ENCODE results near the gene HAGHL.
"Not testable (repeated sequence)": the region's sequence is repeated elsewhere in the genome, so short reads cannot be mapped to it uniquely, and the experiment has no call there.

The HAGHL gene

DNA sequence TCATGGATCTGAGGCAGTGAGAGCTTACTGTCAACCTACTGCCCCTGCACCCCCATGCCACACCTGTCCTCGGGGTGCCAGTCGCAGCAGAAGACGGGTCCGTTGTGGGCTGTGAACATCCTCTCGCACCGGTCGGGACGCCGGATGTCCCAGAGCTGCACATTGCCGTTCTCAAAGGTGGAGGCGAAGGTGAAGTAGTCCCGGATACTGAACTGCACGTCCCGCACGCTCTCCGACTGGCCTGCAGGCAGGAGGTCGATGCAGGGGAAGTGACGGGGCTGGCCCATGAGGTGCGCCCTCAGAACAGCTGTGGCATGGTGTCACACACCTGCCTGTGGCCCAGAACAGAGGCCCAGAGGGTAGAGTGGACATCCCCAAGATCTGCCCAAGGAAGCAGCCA, 39.4 kb upstream of the HAGHL start:
- no peak for DNase-seq (ENCODE audit: low read depth)

GRCh38 chr16:689175-689897, 37.6 kb upstream of the HAGHL start:
- no peak for DNase-seq (ENCODE audit: low read depth)

GRCh38 chr16:691242-691641, 35.7 kb upstream of the HAGHL start:
- not testable (repeated sequence) for DNase-seq (ENCODE audit: low read depth)

DNA sequence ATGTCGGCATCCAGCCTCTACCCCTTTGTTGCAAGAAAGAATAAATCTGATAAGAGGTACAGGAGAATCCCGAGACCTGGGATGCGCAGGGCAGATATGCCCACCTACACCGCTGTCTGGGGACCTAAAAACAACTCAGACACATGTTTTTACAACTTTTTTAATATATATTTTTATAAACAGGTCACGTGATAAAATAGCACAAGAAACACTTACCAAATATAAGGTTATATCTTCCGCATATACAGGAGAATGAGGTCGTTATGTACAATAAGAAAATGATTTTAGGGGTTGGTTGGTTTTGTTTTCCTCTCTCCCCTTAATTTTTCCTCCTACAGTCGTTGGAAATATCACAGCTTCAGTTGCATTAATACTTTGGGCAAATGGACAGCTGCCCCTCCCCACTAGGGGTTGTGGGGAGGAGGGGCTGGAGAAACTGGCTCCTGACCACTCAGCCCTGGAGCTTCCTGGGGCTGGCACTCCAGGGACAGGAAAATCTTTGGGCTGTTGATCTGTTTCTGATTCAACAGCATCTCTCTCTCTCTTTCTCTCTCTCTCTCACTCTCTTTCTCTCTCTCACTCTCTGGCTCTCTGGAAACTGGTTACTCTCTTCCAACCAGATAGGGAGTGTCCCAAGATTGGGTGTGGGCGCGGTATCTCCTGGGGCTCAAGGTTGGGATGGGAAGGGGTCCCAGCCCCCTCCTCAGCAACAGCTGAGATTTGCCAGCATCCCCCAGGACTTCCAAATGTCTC, 34.4 kb upstream of the HAGHL start:
- DNase-seq (ENCODE audit: low read depth) = no peak

GRCh38 chr16:693364-693763, 33.5 kb upstream of the HAGHL start:
- DNase-seq (ENCODE audit: low read depth) = no peak

- DNase-seq (ENCODE audit: low read depth) = no peak
Measured at GRCh38 chr16:693766-694165, 33.1 kb upstream of the HAGHL start.

GRCh38 chr16:694187-694862, 32.6 kb upstream of the HAGHL start:
- no peak for DNase-seq (ENCODE audit: low read depth)

- no peak for DNase-seq (ENCODE audit: low read depth)
Measured at GRCh38 chr16:694863-695354, 32.0 kb upstream of the HAGHL start.

DNA sequence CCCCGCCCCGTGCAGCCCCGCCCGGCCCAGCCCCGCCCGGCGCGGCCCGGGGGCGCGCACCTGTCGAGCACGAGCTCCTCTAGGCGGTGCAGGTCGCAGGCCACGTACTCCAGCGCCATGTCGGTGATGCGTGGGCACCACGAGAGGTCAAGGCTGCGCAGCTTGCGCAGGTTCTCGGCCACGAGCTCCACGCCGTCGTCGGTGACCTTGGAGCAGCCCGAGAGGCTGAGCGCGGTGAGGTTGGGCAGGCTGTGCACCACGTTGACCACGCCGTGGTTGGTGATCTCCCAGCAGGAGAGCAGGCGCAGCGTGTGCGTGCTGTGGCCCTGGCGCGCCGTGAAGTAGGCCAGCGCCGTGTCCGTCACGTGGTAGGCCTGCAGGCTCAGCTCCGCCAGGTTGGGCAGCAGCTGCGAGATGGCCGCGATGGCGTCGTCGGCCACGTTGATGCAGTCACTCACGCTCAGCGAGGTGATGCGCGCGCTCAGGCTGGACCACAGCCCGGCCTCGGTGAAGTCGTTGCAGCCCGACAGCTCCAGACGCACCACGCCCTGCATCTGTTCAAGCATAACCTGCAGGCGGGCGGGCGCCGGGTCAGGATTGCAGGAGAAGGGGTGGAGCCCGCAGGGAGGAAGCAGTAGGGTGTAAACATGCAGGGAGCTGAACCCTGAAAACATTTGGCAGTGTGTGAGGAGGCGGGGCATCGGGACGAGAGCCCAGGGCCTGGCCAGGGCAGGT, 31.4 kb upstream of the HAGHL start:
- no peak for DNase-seq (ENCODE audit: low read depth)

GRCh38 chr16:698911-699671, 27.8 kb upstream of the HAGHL start:
- no peak for DNase-seq (ENCODE audit: low read depth)

GRCh38 chr16:700684-701584, 26.0 kb upstream of the HAGHL start:
- no peak for DNase-seq (ENCODE audit: low read depth)

GRCh38 chr16:702341-702740, 24.6 kb upstream of the HAGHL start:
- no peak for DNase-seq (ENCODE audit: low read depth)

- no peak for DNase-seq (ENCODE audit: low read depth)
Measured at GRCh38 chr16:703406-703805, 23.5 kb upstream of the HAGHL start.

DNA sequence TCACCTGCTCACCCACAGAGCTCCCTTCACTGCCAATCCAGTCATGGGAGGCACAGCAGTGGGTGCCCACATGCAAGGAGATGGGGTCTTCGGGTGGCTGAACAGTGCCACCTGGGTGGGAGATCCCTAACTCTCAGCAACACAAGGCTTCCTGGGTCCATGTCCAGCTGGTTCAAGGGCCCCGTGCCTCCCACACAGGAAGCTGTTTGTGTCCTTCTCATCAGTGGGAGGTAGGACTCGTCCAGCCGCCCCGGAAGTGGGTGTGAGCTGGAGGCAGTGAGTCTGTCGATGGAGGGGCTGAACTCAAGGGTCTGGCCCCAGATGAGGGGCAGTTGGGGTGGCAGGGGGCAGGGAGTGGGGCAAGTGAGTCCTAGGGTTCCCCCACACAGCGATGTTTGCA, 22.9 kb upstream of the HAGHL start:
- no peak for DNase-seq (ENCODE audit: low read depth)

- no peak for DNase-seq (ENCODE audit: low read depth)
Measured at GRCh38 chr16:704552-705380, 22.1 kb upstream of the HAGHL start.

DNA sequence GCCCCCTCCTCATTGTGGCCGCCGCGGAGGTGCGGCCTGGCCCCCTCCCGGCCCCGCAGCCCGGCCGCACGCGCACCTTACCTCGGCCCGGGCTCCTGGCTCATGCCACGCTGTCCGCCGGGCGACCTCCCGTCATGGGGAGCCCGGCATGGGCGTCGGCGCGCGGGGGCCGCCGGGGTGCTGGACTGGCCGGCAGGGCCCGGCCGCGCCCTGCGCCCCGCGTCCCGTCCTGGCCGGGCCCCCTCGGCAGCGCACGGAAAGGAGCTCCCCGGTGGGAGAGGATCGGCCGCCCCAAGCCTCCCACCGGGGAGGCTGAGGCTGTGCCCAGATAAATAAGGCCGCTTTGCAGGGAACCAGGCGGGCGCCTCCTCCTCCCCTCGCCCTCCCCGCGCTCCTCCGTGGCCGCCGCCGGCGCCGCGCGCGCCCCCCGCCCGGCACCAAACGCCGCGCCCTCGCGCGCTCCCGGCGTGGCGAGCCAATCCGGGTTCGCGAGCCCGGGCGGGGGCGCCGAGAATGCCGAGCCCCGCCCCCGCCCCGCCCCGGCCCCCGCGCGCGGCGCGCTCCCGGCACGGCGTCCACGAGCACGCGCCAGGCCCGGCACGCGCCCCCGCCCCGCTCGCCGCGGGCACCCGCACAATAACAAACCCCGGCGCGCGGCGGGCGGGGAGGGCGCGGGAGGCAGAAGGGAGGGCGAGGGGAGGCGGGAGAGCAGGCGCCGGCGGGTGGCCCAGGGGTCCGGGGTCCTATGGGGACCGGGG, 21.3 kb upstream of the HAGHL start, which contains the start of gene FBXL16:
Gene FBXL16, minus strand, starts transcription at position 371 of the 758 bp plus-strand sequence. CDS start 8,396 bp downstream, outside the sequence.
- no peak for DNase-seq (ENCODE audit: low read depth)

DNA sequence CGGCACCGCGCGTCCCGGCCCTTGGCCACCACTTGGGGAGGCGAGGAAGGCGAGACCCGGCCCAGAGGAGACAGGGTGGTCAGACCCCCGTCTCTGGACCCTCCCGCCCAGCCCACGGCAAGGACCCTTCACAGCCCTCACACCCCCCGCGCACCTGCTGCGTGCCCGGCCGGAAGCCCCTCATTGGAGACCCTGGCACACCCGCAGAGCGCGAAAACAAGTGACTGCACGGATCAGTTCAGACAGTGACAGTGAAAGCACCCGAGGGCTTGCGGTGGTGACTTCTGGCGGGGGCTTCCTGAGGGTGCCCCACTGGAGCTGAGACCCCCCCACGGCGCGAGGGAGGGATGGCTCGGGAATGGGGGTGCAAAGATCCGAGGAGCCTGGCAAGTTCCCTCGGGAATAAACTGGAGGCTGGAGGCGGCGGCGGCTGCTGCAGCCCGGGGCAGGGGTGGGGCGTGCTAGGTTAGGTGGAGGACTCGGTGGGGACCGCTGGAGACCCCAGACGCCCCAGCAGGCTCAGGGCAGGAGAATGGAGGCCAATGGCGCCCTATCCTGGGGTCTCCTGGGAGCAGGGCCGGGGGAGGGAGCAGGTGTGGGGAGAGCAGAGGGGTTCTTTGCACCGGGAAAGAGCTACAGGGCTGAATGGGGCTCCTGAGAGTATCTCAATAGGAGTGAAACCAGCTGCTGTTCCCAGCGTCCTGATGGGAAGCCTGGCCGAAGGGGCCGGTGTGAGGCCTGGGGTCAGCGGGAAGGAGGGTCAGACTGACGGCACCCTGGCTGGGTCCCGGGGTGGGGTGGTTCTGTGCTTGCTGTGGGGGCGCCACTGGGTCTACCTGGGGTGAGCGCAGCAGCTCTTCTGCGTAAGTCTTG, 20.5 kb upstream of the HAGHL start:
- DNase-seq (ENCODE audit: low read depth) = no peak
